MCF 10A (cell line): ENCODE data around the gene NFAT5. TPM values are rescaled to one million over a fixed set of nuclear protein-coding genes. Genes with fewer than 3 reads are reported as not detected.

Experiments used
- BruUV-seq: library from RNA; stranded (reverse); fragments of 400-500 nt; replicated peaks from 2 replicates; lab custom pipeline; 2021; lab: Mats Ljungman, UMichigan
- CTCF ChIA-PET: fragments of 300-600 bp; sonication (Branson Sonifier 250); formaldehyde crosslinking; extraction: SDS; loops from one replicate; lab custom pipeline; 2021; ENCODE audit warnings: antibody characterized with exemption, inconsistent platforms; lab: Yijun Ruan, JAX
- POLR2A ChIA-PET: fragments of 300-600, 350-650 bp; sonication (Branson Sonifier 250); formaldehyde crosslinking; extraction: SDS; loops from one replicate; lab custom pipeline; 2020; ENCODE audit warnings: antibody characterized with exemption, inconsistent platforms; lab: Yijun Ruan, JAX
- DNase-seq: peaks from one replicate; pipeline ENCODE4 v3.0.0-alpha.2; 2018; ENCODE audit not compliant: unreplicated experiment
- H3K27ac Mint-ChIP-seq: one replicate; pipeline ENCODE4 v1.8.0; 2022; ENCODE audit warnings: mild to moderate bottlenecking, low read depth, mixed read lengths; ENCODE audit not compliant: unreplicated experiment
- H3K27me3 Mint-ChIP-seq: one replicate; pipeline ENCODE4 v1.8.0; 2022; ENCODE audit warnings: mixed read lengths; ENCODE audit not compliant: insufficient read depth, unreplicated experiment
- H3K36me3 Mint-ChIP-seq: one replicate; pipeline ENCODE4 v1.8.0; 2022; ENCODE audit warnings: mild to moderate bottlenecking, moderate library complexity, mixed read lengths; ENCODE audit not compliant: insufficient read depth, unreplicated experiment
- H3K4me1 Mint-ChIP-seq: one replicate; pipeline ENCODE4 v1.8.0; 2022; ENCODE audit warnings: mixed read lengths; ENCODE audit not compliant: insufficient read depth, unreplicated experiment
- H3K4me3 Mint-ChIP-seq: one replicate; pipeline ENCODE4 v1.8.0; 2022; ENCODE audit warnings: mild to moderate bottlenecking, moderate library complexity, mixed read lengths; ENCODE audit not compliant: unreplicated experiment
- H3K9me3 Mint-ChIP-seq: one replicate; pipeline ENCODE4 v1.8.0; 2022; ENCODE audit warnings: mixed read lengths; ENCODE audit not compliant: unreplicated experiment
- CTCF ChIP-seq: fragments of 200-600 bp; IDR thresholded peaks from one replicate; pipeline ENCODE4 v1.8.0; 2022; ENCODE audit warnings: antibody characterized with exemption, mild to moderate bottlenecking; ENCODE audit not compliant: unreplicated experiment
- intact Hi-C: fragments of 100-400 bp; cut with micrococcal nuclease; formaldehyde crosslinking; loops from 2 replicates; pipeline ENCODE4 v1.14.1; 2022
- microRNA-seq: library from miRNA; unstranded; fragments of <30 nt; microRNA quantifications from one replicate; pipeline ENCODE4 v1.2.0, GENCODE V29; 2022
- total RNA-seq: library from RNA; stranded (reverse); gene quantifications from 2 replicates; pipeline ENCODE4 v1.2.3, GENCODE V29; 2022

The NFAT5 gene
- total RNA-seq, 1 experiment from 2014 or later: 46.4 TPM

GRCh38 chr16:69745959-69746358, 180.2 kb downstream of the NFAT5 start:
- H3K4me3 Mint-ChIP-seq: no peak overlapping the region
- peaks cover 11% of the 10 kb centered on the region for H3K4me1 Mint-ChIP-seq
- BruUV-seq: no TSS peak
- TF ChIP-seq CTCF: no peak
- H3K9me3 Mint-ChIP-seq: no peaks in the 10 kb centered on the region
- no peak for DNase-seq
- H3K36me3 Mint-ChIP-seq: peaks cover 95% of the 10 kb centered on the region
- CTCF ChIA-PET: interaction anchor here (2.6 kb wide), 1 partner anchor 8 kb away, joined by 9 read pairs; the partner anchor contains the start of gene NOB1
- H3K27ac Mint-ChIP-seq: peak overlapping the region; percentile 35
- POLR2A ChIA-PET: interaction anchor here (0.6 to 1.8 kb wide), 4 partner anchors 8 to 87 kb away, joined by 3 to 9 read pairs (median 6); partner anchors contain the start of genes NOB1 and WWP2
- no peaks in the 10 kb centered on the region for H3K27me3 Mint-ChIP-seq
- intact Hi-C loops: no loop called here

DNA sequence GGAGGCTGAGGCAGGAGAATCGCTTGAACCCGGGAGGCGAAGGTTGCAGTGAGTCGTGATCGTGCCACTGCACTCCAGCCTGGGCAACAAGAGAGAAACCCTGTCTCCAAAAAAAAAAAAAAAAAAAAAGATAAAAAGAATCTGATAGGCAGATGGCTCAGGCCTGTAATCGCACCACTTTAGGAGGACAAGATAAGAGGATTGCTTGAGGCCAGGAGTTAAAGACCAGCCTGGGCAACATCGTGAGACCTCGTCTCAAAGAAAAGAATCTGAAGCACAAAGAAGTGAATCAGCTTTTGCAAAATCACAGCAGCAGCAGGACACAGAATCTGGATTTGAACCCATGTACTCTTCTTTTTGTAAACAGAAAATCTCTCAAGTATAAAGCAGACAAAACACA, 181.3 kb downstream of the NFAT5 start:
- peaks cover 95% of the 10 kb centered on the region for H3K36me3 Mint-ChIP-seq
- no peak overlapping the region for H3K27ac Mint-ChIP-seq
- H3K27me3 Mint-ChIP-seq: no peaks in the 10 kb centered on the region
- TF ChIP-seq CTCF: no peak
- no peaks in the 10 kb centered on the region for H3K9me3 Mint-ChIP-seq
- intact Hi-C loops: no loop called here
- peaks cover 10% of the 10 kb centered on the region for H3K4me1 Mint-ChIP-seq
- ChIA-PET CTCF (interaction anchor here (0.7 to 1.6 kb wide), 3 partner anchors 8 to 44 kb away, joined by 3 to 7 read pairs (median 4); partner anchors contain the start of gene NOB1), POLR2A (interaction anchor here (0.7 to 1.8 kb wide), 3 partner anchors 15 to 773 kb away, joined by 3 to 7 read pairs (median 4); partner anchors contain the start of gene WWP2)
- BruUV-seq: no TSS peak
- no peak for DNase-seq
- H3K4me3 Mint-ChIP-seq: no peak overlapping the region

DNA sequence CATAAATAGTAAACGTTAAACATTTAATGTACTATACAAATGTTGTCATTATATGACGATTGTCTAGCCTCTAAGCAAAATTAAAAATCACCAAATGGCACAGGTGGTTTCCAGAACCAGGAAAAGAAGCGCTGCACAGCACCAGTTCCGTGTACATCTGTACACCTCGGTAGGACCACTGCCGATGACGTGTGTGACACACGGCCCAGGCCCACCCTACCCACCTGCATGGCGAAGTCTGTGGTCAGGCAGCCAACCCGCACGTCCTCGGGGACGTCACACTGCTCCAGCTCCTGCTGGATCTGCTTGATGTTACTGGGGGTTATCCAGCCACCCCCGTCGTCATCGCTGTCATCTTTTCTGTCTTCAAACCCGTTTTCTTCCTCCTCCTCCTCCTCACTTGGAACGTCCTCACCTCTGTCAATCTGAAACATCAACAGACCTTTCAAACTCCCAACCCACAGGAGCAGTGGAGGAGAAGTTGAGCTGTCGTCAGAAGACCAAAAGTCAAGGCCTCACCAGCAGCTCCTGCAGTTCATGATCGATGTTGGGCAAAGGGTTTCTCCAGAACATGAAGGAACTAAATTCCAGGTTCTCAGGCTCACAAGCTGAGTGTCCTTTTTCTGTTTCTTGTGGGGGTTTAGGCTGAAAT, 183.1 kb downstream of the NFAT5 start:
- TF ChIP-seq CTCF: no peak
- intact Hi-C loops: no loop called here
- Mint-ChIP-seq H3K9me3 (no peaks in the 10 kb centered on the region), H3K4me3 (no peak overlapping the region), H3K27ac (no peak overlapping the region), H3K27me3 (no peaks in the 10 kb centered on the region), H3K4me1 (no peaks in the 10 kb centered on the region), H3K36me3 (peaks cover 86% of the 10 kb centered on the region)
- POLR2A ChIA-PET: interaction anchor here (1.3 kb wide), 1 partner anchor 21 kb away, joined by 5 read pairs; no protein-coding TSS in a partner anchor
- DNase-seq: no peak
- no TSS peak for BruUV-seq
- CTCF ChIA-PET: interaction anchor here (0.6 kb wide), 1 partner anchor 45 kb away, joined by 5 read pairs; no protein-coding TSS in a partner anchor

DNA sequence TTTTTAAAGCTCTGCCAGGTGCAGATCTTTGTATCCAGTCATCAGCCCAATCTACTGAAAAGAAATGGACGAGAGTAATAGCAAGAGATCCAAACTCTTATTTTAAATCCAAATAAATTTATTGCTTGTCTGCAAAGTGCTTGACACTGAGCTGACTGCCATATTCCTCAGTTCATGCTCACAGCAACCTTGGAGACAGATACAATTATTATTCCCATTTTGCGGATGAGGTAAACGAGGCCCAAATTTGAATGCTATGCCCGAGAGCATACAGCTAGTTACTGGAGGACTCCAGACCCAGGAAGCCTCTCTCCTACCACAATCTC, 188.3 kb downstream of the NFAT5 start:
- Mint-ChIP-seq H3K9me3 (no peaks in the 10 kb centered on the region), H3K27ac (peak overlapping the region; percentile 99), H3K36me3 (peaks cover 39% of the 10 kb centered on the region), H3K4me1 (peaks cover 3% of the 10 kb centered on the region), H3K27me3 (no peaks in the 10 kb centered on the region), H3K4me3 (peak overlapping the region; percentile 98)
- POLR2A ChIA-PET: interaction anchor here (1.0 to 5.8 kb wide), 24 partner anchors 8 to 413 kb away, joined by 3 to 138 read pairs (median 6); partner anchors contain the start of genes NQO1, TERF2 and WWP2
- DNase-seq: no peak
- intact Hi-C loops: loop anchor here (1.0 kb wide), 3 partner anchors 28 to 358 kb away; partner anchors contain the start of gene NQO1
- BruUV-seq: TSS peak; percentile 64
- CTCF ChIA-PET: interaction anchor here (0.5 to 3.4 kb wide), 25 partner anchors 7 to 414 kb away, joined by 3 to 98 read pairs (median 5); partner anchors contain the start of genes NIP7 and NQO1
- TF ChIP-seq CTCF: no peak

Small RNA genes within 50 kb of the gene (microRNA-seq; reads per million reads assigned to microRNA genes)
- 4.0 reads per million, percentile 30 among the genes with 10 or more reads in this experiment for gene MIR1538

Other genes with a start within 250 kb of the NFAT5 start
- gene PDF, start 235.4 kb upstream of the NFAT5 start, total RNA-seq: 19.4 and 24.8 TPM in 2 replicates
- gene COG8, start 226.4 kb upstream of the NFAT5 start, total RNA-seq: 29.3 and 33.3 TPM in 2 replicates
- 55.4 and 62.1 TPM in 2 replicates for gene NIP7, start 226.2 kb upstream of the NFAT5 start, total RNA-seq
- gene TMED6, start 214.2 kb upstream of the NFAT5 start, total RNA-seq: 0.51 and 1.2 TPM in 2 replicates
- 38.4 and 41.9 TPM in 2 replicates for gene TERF2, start 180.0 kb upstream of the NFAT5 start, total RNA-seq
- 112 and 118 TPM in 2 replicates for gene CYB5B, start 141.3 kb upstream of the NFAT5 start, total RNA-seq
- 82.7 and 140 TPM in 2 replicates for gene NQO1, start 160.6 kb downstream of the NFAT5 start, total RNA-seq
- gene NOB1, start 189.0 kb downstream of the NFAT5 start, total RNA-seq: 73.3 and 110 TPM in 2 replicates
- 29.3 and 30.4 TPM in 2 replicates for gene WWP2, start 196.4 kb downstream of the NFAT5 start, total RNA-seq